Gastroesophageal sphincter (tissue), 4 donors: Measurements from ENCODE around the gene IVD. TPM values are rescaled to one million over a fixed set of nuclear protein-coding genes. Genes with fewer than 3 reads are reported as not detected.
A peak's percentile ranks its signal among the peaks of the same experiment; 100 is the strongest.

Source experiments
- ATAC-seq: fragments of 150-250 bp; one replicate; pipeline ENCODE4 v1.9.1; 2016; ENCODE audit warnings: mild to moderate bottlenecking, moderate library complexity
- H3K27ac ChIP-seq, 4 donors: fragments of 200-600 bp; sonication (generic) in 3 of 4; 1 replicate in 3 of 4; 2 replicates in 1 of 4; pipeline ENCODE4 v1.5.1; 2016 to 2019
- H3K27me3 ChIP-seq: fragments of 200-600 bp; sonication (generic); one replicate; pipeline ENCODE4 v1.5.1; 2019
- H3K36me3 ChIP-seq, 2 donors: fragments of 200-600 bp; sonication (generic); one replicate each; pipeline ENCODE4 v1.5.1; 2019; ENCODE audit warnings: control low read depth in 1 of 2
- H3K4me1 ChIP-seq, 3 donors: fragments of 200-600 bp; sonication (generic); 1 replicate in 2 of 3; 2 replicates in 1 of 3; pipeline ENCODE4 v1.5.1; 2016 to 2019; ENCODE audit warnings: control low read depth in 2 of 3
- H3K4me3 ChIP-seq, 2 donors: fragments of 200-600 bp; sonication (generic); one replicate each; pipeline ENCODE4 v1.5.1; 2019; ENCODE audit warnings: mild to moderate bottlenecking in 1 of 2, moderate library complexity in 1 of 2
- H3K9me3 ChIP-seq, 3 donors: fragments of 200-600 bp; sonication (generic); one replicate each; pipeline ENCODE4 v1.5.1; 2017 to 2019; ENCODE audit warnings: control low read depth in 2 of 3
- CTCF ChIP-seq, 4 experiments: fragments of 200-600 bp in 2 of 4; fragments of 450-650 bp in 2 of 4; sonication (generic) in 1 of 4; IDR thresholded peaks; one replicate each; pipeline ENCODE4 v1.5.1; 2017 to 2019; ENCODE audit warnings: antibody characterized with exemption in 4 of 4, mild to moderate bottlenecking in 2 of 4, moderate library complexity in 2 of 4
- EP300 ChIP-seq: sonication (generic); formaldehyde crosslinking; IDR thresholded peaks from one replicate; pipeline ENCODE4 v1.6.1; 2017; ENCODE audit warnings: antibody characterized with exemption, mild to moderate bottlenecking
- POLR2A ChIP-seq, 2 donors: fragments of 450-650 bp; IDR thresholded peaks; one replicate each; pipeline ENCODE4 v1.6.1; 2017; ENCODE audit warnings: antibody characterized with exemption in 2 of 2, mild to moderate bottlenecking in 2 of 2, moderate library complexity in 1 of 2
- POLR2AphosphoS5 ChIP-seq: sonication (generic); formaldehyde crosslinking; IDR thresholded peaks from one replicate; pipeline ENCODE4 v1.6.1; 2017; ENCODE audit warnings: antibody characterized with exemption
- WGBS, 2 donors: methylation state at CpG; one replicate each; pipeline ENCODE4 v1.1.5; 2018; ENCODE audit warnings: low coverage in 1 of 2; 5-methylcytosine and 5-hydroxymethylcytosine counted together
- total RNA-seq, 4 donors: library from RNA; depleted of rRNA; stranded (reverse); fragments of >200 nt; gene quantifications; one replicate each; pipeline ENCODE4 v1.1.0, GENCODE V29; 2016

Gene IVD
- total RNA-seq, 4 donors from 2014 or later, result 26.1 to 80.2 (median 50.1) TPM

- peaks cover 0 to under 1% (median 0%) of the 10 kb centered on the region in 3 donors for H3K4me1 ChIP-seq
- H3K36me3 ChIP-seq, result peaks cover 0 to 97% of the 10 kb centered on the region in 2 donors
These were observed 9.2 kb downstream of the IVD start for GRCh38 chr15:40414816-40415215.

GRCh38 chr15:40415226-40415625, 9.6 kb downstream of the IVD start:
- ATAC-seq, result no peak
- TF ChIP-seq EP300, result no peak
- Histone ChIP-seq H3K4me3 (no peak overlapping the region), H3K36me3 (peaks cover 0 to 93% of the 10 kb centered on the region in 2 donors), H3K4me1 (peaks cover 0 to 5% (median 0%) of the 10 kb centered on the region in 3 donors), H3K9me3 (no peaks in the 10 kb centered on the region), H3K27ac (no peak overlapping the region), H3K27me3 (no peaks in the 10 kb centered on the region)
- WGBS, 2 donors, result 81% methylated on average over 7 of the region's 10 CpGs; no CpG with 5 or more reads in 1 of the 2 donors

More at GRCh38 chr15:40414816-40415215, 9.2 kb downstream of the IVD start:
- no peak for TF ChIP-seq POLR2AphosphoS5
- TF ChIP-seq POLR2A (IDR thresholded peaks at IDR 0.05), result no peak
- TF ChIP-seq CTCF (IDR thresholded peaks at IDR 0.05), result no peak
- no peak for TF ChIP-seq EP300
- no peaks in the 10 kb centered on the region for H3K9me3 ChIP-seq
- no CpG with 5 or more reads among the region's 7 CpGs for WGBS, 2 donors
- no peaks in the 10 kb centered on the region for H3K27me3 ChIP-seq
- H3K27ac ChIP-seq, result no peak overlapping the region
- ATAC-seq, result no peak
- no peak overlapping the region for H3K4me3 ChIP-seq

DNA sequence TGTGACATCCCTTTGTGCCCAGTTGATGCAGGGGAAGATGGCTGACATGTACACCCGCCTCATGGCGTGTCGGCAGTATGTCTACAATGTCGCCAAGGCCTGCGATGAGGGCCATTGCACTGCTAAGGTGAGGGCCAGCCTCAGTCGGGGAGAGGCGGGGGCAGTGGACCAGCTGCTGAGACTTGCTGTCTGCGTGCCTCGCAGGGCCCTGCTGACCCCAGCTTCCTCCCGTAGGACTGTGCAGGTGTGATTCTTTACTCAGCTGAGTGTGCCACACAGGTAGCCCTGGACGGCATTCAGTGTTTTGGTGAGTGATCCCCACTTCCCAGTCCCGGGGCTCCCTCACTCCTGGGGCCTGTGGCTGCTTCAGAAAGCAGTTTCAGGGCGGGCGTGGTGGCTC, 10.5 kb downstream of the IVD start:
- H3K9me3 ChIP-seq, result no peaks in the 10 kb centered on the region
- H3K27ac ChIP-seq, result no peak overlapping the region
- no peak overlapping the region for H3K4me3 ChIP-seq
- no peak for ATAC-seq
- TF ChIP-seq EP300 (no peak), POLR2AphosphoS5 (no peak), CTCF (IDR thresholded peaks at IDR 0.05) (no peak), POLR2A (IDR thresholded peaks at IDR 0.05) (no peak)
- peaks cover 0 to 85% of the 10 kb centered on the region in 2 donors for H3K36me3 ChIP-seq
- H3K4me1 ChIP-seq, result peaks cover 0 to 13% (median 0%) of the 10 kb centered on the region in 3 donors
- H3K27me3 ChIP-seq, result no peaks in the 10 kb centered on the region
- WGBS, 2 donors, result no CpG with 5 or more reads among the region's 14 CpGs

- H3K4me1 ChIP-seq, result peaks cover 0 to 25% (median 2%) of the 10 kb centered on the region in 3 donors
- no peak overlapping the region for H3K4me3 ChIP-seq
- no peak overlapping the region for H3K27ac ChIP-seq
- 73 to 82% methylated on average over 3 to 6 of the region's 10 CpGs for WGBS, 2 donors
- H3K27me3 ChIP-seq, result no peaks in the 10 kb centered on the region
- TF ChIP-seq POLR2A (IDR thresholded peaks at IDR 0.05), result no peak
- no peak for TF ChIP-seq POLR2AphosphoS5
- TF ChIP-seq EP300, result no peak
- TF ChIP-seq CTCF (IDR thresholded peaks at IDR 0.05), result no peak
- no peak for ATAC-seq
- peaks cover 0 to 64% of the 10 kb centered on the region in 2 donors for H3K36me3 ChIP-seq
- no peaks in the 10 kb centered on the region for H3K9me3 ChIP-seq
These were observed 12.5 kb downstream of the IVD start for GRCh38 chr15:40418126-40418525.

DNA sequence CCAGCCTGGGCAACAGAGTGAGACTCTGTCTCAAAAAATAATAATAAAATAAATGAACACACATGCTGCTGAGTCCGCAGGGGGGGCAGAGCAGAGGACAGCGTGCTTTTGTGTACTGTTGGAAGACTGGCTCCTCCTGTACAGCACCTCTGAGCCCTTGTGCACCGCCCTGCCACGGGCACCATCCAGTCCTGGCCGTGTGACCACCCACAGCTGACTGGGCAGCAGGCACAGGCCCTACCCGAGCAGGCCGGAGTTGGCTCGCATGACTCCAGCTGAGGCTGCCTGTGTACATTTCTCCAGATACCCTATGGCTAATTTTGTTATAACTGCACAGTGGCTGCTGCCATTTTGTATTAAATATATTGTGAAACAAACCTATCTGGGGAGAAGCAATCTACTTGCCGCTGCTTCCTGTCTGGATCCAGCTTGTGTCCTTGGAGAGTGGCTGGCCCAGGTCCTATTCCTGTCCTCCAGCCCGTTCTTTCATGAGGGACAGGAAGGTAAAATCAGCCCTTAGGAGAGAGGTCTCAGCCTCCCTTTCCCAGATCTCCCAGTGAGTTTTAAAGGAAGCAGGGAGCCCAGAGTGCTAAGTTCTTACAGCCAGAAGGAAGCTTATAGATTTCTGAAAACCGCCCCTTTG, 14.6 kb downstream of the IVD start:
- WGBS, 2 donors, result 65 to 89% methylated on average over 4 to 5 of the region's 11 CpGs
- Histone ChIP-seq H3K27me3 (no peaks in the 10 kb centered on the region), H3K4me3 (no peak overlapping the region), H3K9me3 (no peaks in the 10 kb centered on the region), H3K4me1 (peaks cover 0 to 25% (median 2%) of the 10 kb centered on the region in 3 donors), H3K27ac (peak overlapping the region in 1 of 4 donors; percentile 35), H3K36me3 (peaks cover 0 to 44% of the 10 kb centered on the region in 2 donors)
- ATAC-seq, result no peak
- TF ChIP-seq POLR2A (IDR thresholded peaks at IDR 0.05) (no peak), POLR2AphosphoS5 (no peak), EP300 (no peak), CTCF (IDR thresholded peaks at IDR 0.05) (no peak)
